ENCODE data around the gene SLC18B1.

Gene SLC18B1

GRCh38 chr6:132736239-132736638 lies 62.2 kb downstream of the SLC18B1 start:
- DNase-seq: no peak

- peak in 1 of 2 experiments; percentile 22 for DNase-seq
Observed at GRCh38 chr6:132734694-132735236, 63.7 kb downstream of the SLC18B1 start.

GRCh38 chr6:132733814-132734213 lies 64.6 kb downstream of the SLC18B1 start:
- no peak for DNase-seq

GRCh38 chr6:132733283-132733682 lies 65.2 kb downstream of the SLC18B1 start:
- no peak for DNase-seq

GRCh38 chr6:132731086-132731485 lies 67.4 kb downstream of the SLC18B1 start:
- no peak for DNase-seq

GRCh38 chr6:132730560-132730959 lies 67.9 kb downstream of the SLC18B1 start:
- DNase-seq: no peak

GRCh38 chr6:132728616-132729015 lies 69.8 kb downstream of the SLC18B1 start:
- no peak for DNase-seq

- no peak for DNase-seq
Observed at GRCh38 chr6:132726608-132726975, 71.8 kb downstream of the SLC18B1 start.

- no peak for DNase-seq
Observed at GRCh38 chr6:132725947-132726607, 72.4 kb downstream of the SLC18B1 start.

- no peak for DNase-seq
Observed at GRCh38 chr6:132725471-132725870, 73.0 kb downstream of the SLC18B1 start.

- no peak for DNase-seq
Observed at GRCh38 chr6:132719736-132720448, 78.5 kb downstream of the SLC18B1 start.
